Measurements from ENCODE around the gene U2AF1L4.
A peak's percentile ranks its signal among the peaks of the same experiment; 100 is the strongest.

Gene U2AF1L4

GRCh38 chr19:35757749-35758608, 12.8 kb upstream of the U2AF1L4 start, which contains the start of gene PROSER3:
Gene PROSER3, plus strand, starts transcription at chr19:35758176. Its CDS starts 40 bp downstream, at chr19:35758216.
- TF ChIP-seq USF1 (IDR thresholded peaks at IDR 0.05), result no peak
- no peak for TF ChIP-seq EP300 (IDR thresholded peaks at IDR 0.05; ENCODE audit: borderline replicate concordance)
- peak; percentile 47 for TF ChIP-seq MAX (IDR thresholded peaks at IDR 0.05)
- peak; percentile 85 for TF ChIP-seq EGR1 (IDR thresholded peaks at IDR 0.05)
- no peak for TF ChIP-seq ZBTB7A (IDR thresholded peaks at IDR 0.05; ENCODE audit: low read depth)
- peak; percentile 31; the same call in 1 of the 2 replicates for TF ChIP-seq CREB1 (IDR thresholded peaks at IDR 0.05; ENCODE audit: low read depth)
- TF ChIP-seq CEBPB (IDR thresholded peaks at IDR 0.05), result no peak; the same call in 1 of the 2 replicates
- TF ChIP-seq TAF1 (IDR thresholded peaks at IDR 0.05; ENCODE audit: low read depth), result peak; percentile 54
- TF ChIP-seq FOXM1 (IDR thresholded peaks at IDR 0.05; ENCODE audit: borderline replicate concordance, low read depth), result peak; percentile 37; the same call in 1 of the 2 replicates
- TF ChIP-seq REST (IDR thresholded peaks at IDR 0.05; ENCODE audit: low read depth), result no peak
- TF ChIP-seq TEAD4 (IDR thresholded peaks at IDR 0.05), result 0 out of 2 replicates have a peak, but pooled peaks have one; percentile 12
- peak; percentile 28; the same call in 1 of the 2 replicates for TF ChIP-seq TCF12 (IDR thresholded peaks at IDR 0.05; ENCODE audit: low read depth)
- no peak for TF ChIP-seq NFIC (IDR thresholded peaks at IDR 0.05)
- TF ChIP-seq YY1 (IDR thresholded peaks at IDR 0.05; ENCODE audit: low read depth), result peak; percentile 76
- TF ChIP-seq RAD21 (IDR thresholded peaks at IDR 0.05; ENCODE audit: low read depth), result no peak

- TF ChIP-seq NFIC (IDR thresholded peaks at IDR 0.05) (no peak), CREB1 (IDR thresholded peaks at IDR 0.05; ENCODE audit: low read depth) (no peak), REST (IDR thresholded peaks at IDR 0.05; ENCODE audit: low read depth) (no peak), CEBPB (IDR thresholded peaks at IDR 0.05) (no peak), EGR1 (IDR thresholded peaks at IDR 0.05) (no peak), YY1 (IDR thresholded peaks at IDR 0.05; ENCODE audit: low read depth) (no peak), RAD21 (IDR thresholded peaks at IDR 0.05; ENCODE audit: low read depth) (no peak), USF1 (IDR thresholded peaks at IDR 0.05) (no peak), FOXM1 (IDR thresholded peaks at IDR 0.05; ENCODE audit: borderline replicate concordance, low read depth) (no peak), MAX (IDR thresholded peaks at IDR 0.05) (no peak)
Observed at GRCh38 chr19:35757231-35757748, 12.1 kb upstream of the U2AF1L4 start.

GRCh38 chr19:35756377-35757230, 11.4 kb upstream of the U2AF1L4 start, which contains the start of gene HSPB6:
Gene HSPB6, minus strand, starts transcription at chr19:35757029. Its CDS starts 21 bp downstream, at chr19:35757008.
- TF ChIP-seq MAX (IDR thresholded peaks at IDR 0.05) (no peak), EGR1 (IDR thresholded peaks at IDR 0.05) (no peak), YY1 (IDR thresholded peaks at IDR 0.05; ENCODE audit: low read depth) (no peak)

- no peak for TF ChIP-seq MAX (IDR thresholded peaks at IDR 0.05)
- TF ChIP-seq TAF1 (IDR thresholded peaks at IDR 0.05; ENCODE audit: low read depth), result no peak
- TF ChIP-seq REST (IDR thresholded peaks at IDR 0.05; ENCODE audit: low read depth), result no peak
- no peak for TF ChIP-seq EP300 (IDR thresholded peaks at IDR 0.05; ENCODE audit: borderline replicate concordance)
- TF ChIP-seq RAD21 (IDR thresholded peaks at IDR 0.05; ENCODE audit: low read depth), result no peak
- TF ChIP-seq TCF12 (IDR thresholded peaks at IDR 0.05; ENCODE audit: low read depth), result no peak
- no peak for TF ChIP-seq TEAD4 (IDR thresholded peaks at IDR 0.05)
- no peak for TF ChIP-seq FOXM1 (IDR thresholded peaks at IDR 0.05; ENCODE audit: borderline replicate concordance, low read depth)
- TF ChIP-seq YY1 (IDR thresholded peaks at IDR 0.05; ENCODE audit: low read depth), result no peak
- TF ChIP-seq CEBPB (IDR thresholded peaks at IDR 0.05), result no peak
- no peak for TF ChIP-seq EGR1 (IDR thresholded peaks at IDR 0.05)
- TF ChIP-seq ZBTB7A (IDR thresholded peaks at IDR 0.05; ENCODE audit: low read depth), result no peak
- no peak for TF ChIP-seq NFIC (IDR thresholded peaks at IDR 0.05)
- TF ChIP-seq USF1 (IDR thresholded peaks at IDR 0.05), result no peak
- no peak for TF ChIP-seq CREB1 (IDR thresholded peaks at IDR 0.05; ENCODE audit: low read depth)
Observed at GRCh38 chr19:35755550-35756376, 10.5 kb upstream of the U2AF1L4 start.
